ENCODE data around the gene MIA.
A peak's percentile ranks its signal among the peaks of the same experiment; 100 is the strongest.
"Not testable (repeated sequence)": the region's sequence is repeated elsewhere in the genome, so short reads cannot be mapped to it uniquely, and the experiment has no call there.

The MIA gene

GRCh38 chr19:40777937-40778705 is 2.8 kb downstream of the MIA start, which contains the start of gene RAB4B:
RAB4B (plus strand) TSS chr19:40778247; CDS start chr19:40778376, 129 bp downstream.
- peak; percentile 100 for DNase-seq (ENCODE audit: low read depth in 3 of 3)

GRCh38 chr19:40778706-40779284 is 3.5 kb downstream of the MIA start:
- no peak for DNase-seq (ENCODE audit: low read depth in 3 of 3)

- DNase-seq (ENCODE audit: low read depth in 3 of 3): no peak
These were observed 5.3 kb downstream of the MIA start for GRCh38 chr19:40780582-40780981.

GRCh38 chr19:40781140-40781539 is 5.8 kb downstream of the MIA start:
- no peak for DNase-seq (ENCODE audit: low read depth in 3 of 3)

- no peak for DNase-seq (ENCODE audit: low read depth in 3 of 3)
These were observed 8.4 kb downstream of the MIA start for GRCh38 chr19:40783711-40784110.

GRCh38 chr19:40784146-40784545 is 8.8 kb downstream of the MIA start:
- not testable (repeated sequence) for DNase-seq (ENCODE audit: low read depth in 3 of 3)

- DNase-seq (ENCODE audit: low read depth in 3 of 3): no peak
These were observed 10.2 kb downstream of the MIA start for GRCh38 chr19:40785526-40785925.

GRCh38 chr19:40786060-40787037 is 11.0 kb downstream of the MIA start:
- no peak for DNase-seq (ENCODE audit: low read depth in 3 of 3)

GRCh38 chr19:40791349-40791748 is 16.0 kb downstream of the MIA start:
- DNase-seq (ENCODE audit: low read depth in 3 of 3): no peak

- DNase-seq (ENCODE audit: low read depth in 3 of 3): no peak
These were observed 16.7 kb downstream of the MIA start for GRCh38 chr19:40791996-40792395.

GRCh38 chr19:40797166-40797962 is 22.0 kb downstream of the MIA start:
- no peak for DNase-seq (ENCODE audit: low read depth in 3 of 3)

GRCh38 chr19:40797963-40798682 is 22.8 kb downstream of the MIA start:
- DNase-seq (ENCODE audit: low read depth in 3 of 3): peak in 2 of 3 experiments; percentile 41 to 67

GRCh38 chr19:40798683-40799557 is 23.6 kb downstream of the MIA start, which contains the start of gene EGLN2:
EGLN2 (plus strand) TSS chr19:40799191; CDS start chr19:40800573, 1,382 bp downstream.
- peak; percentile 100 for DNase-seq (ENCODE audit: low read depth in 3 of 3)

- DNase-seq (ENCODE audit: low read depth in 3 of 3): no peak
These were observed 24.4 kb downstream of the MIA start for GRCh38 chr19:40799558-40800338.

GRCh38 chr19:40800339-40800996 is 25.1 kb downstream of the MIA start:
- no peak for DNase-seq (ENCODE audit: low read depth in 3 of 3)

GRCh38 chr19:40800997-40801377 is 25.7 kb downstream of the MIA start:
- no peak for DNase-seq (ENCODE audit: low read depth in 3 of 3)

- no peak for DNase-seq (ENCODE audit: low read depth in 3 of 3)
These were observed 26.3 kb downstream of the MIA start for GRCh38 chr19:40801426-40802299.
